Tibial nerve (tissue), 4 donors: ENCODE data around the gene CEBPZ. TPM values are rescaled to one million over a fixed set of nuclear protein-coding genes. Genes with fewer than 3 reads are reported as not detected.
"Not testable (repeated sequence)": the region's sequence is repeated elsewhere in the genome, so short reads cannot be mapped to it uniquely, and the experiment has no call there.

Experiments used
- DNase-seq, 2 donors: peaks; one replicate each; pipeline ENCODE4 v3.0.0-alpha.2; 2019; ENCODE audit warnings: low spot score in 2 of 2
- H3K27ac ChIP-seq, 4 donors: fragments of 200-600 bp; sonication (generic) in 3 of 4; one replicate each; pipeline ENCODE4 v1.5.1; 2017 to 2019; ENCODE audit warnings: mild to moderate bottlenecking in 1 of 4
- H3K27me3 ChIP-seq, 2 donors: fragments of 200-600 bp; sonication (generic) in 1 of 2; one replicate each; pipeline versions ENCODE4 v1.5.1 to v1.6.0; 2017 to 2019
- H3K36me3 ChIP-seq, 3 donors: fragments of 200-600 bp; sonication (generic); one replicate each; pipeline ENCODE4 v1.5.1; 2018 to 2019
- H3K4me1 ChIP-seq, 4 donors: fragments of 200-600 bp; sonication (generic) in 3 of 4; one replicate each; pipeline ENCODE4 v1.5.1; 2017 to 2019
- H3K4me3 ChIP-seq, 4 donors: fragments of 200-600 bp; sonication (generic) in 3 of 4; one replicate each; pipeline ENCODE4 v1.5.1; 2017 to 2019; ENCODE audit warnings: mild to moderate bottlenecking in 1 of 4, moderate library complexity in 1 of 4
- H3K9me3 ChIP-seq, 4 donors: fragments of 200-600 bp; sonication (generic) in 3 of 4; one replicate each; pipeline ENCODE4 v1.5.1; 2017 to 2019
- EP300 ChIP-seq, 2 donors: sonication (generic); formaldehyde crosslinking; IDR thresholded peaks; one replicate each; pipeline ENCODE4 v1.6.1; 2017; ENCODE audit warnings: antibody characterized with exemption in 2 of 2, mild to moderate bottlenecking in 1 of 2
- POLR2A ChIP-seq, 2 donors: fragments of 450-650 bp; IDR thresholded peaks; one replicate each; pipeline ENCODE4 v1.6.1; 2017; ENCODE audit warnings: antibody characterized with exemption in 2 of 2, mild to moderate bottlenecking in 2 of 2, moderate library complexity in 2 of 2
- WGBS, 2 donors: methylation state at CpG; one replicate each; pipeline ENCODE4 v1.1.5; 2018; 5-methylcytosine and 5-hydroxymethylcytosine counted together
- total RNA-seq, 4 donors: library from RNA; depleted of rRNA; stranded (reverse); fragments of >200 nt; gene quantifications; one replicate each; pipeline ENCODE4 v1.1.0, GENCODE V29; 2016
- TF ChIP-seq, protein P1 (sequence below), 5 experiments: fragments of 200-600 bp in 3 of 5; fragments of 450-650 bp in 2 of 5; sonication (generic) in 3 of 5; IDR thresholded peaks; one replicate each; pipeline ENCODE4 v1.5.1; 2016 to 2019; ENCODE audit warnings: antibody characterized with exemption in 5 of 5, mild to moderate bottlenecking in 3 of 5, moderate library complexity in 2 of 5

CEBPZ gene
- total RNA-seq, 4 donors from 2014 or later: 25.3 to 37.9 (median 29.0) TPM

DNA sequence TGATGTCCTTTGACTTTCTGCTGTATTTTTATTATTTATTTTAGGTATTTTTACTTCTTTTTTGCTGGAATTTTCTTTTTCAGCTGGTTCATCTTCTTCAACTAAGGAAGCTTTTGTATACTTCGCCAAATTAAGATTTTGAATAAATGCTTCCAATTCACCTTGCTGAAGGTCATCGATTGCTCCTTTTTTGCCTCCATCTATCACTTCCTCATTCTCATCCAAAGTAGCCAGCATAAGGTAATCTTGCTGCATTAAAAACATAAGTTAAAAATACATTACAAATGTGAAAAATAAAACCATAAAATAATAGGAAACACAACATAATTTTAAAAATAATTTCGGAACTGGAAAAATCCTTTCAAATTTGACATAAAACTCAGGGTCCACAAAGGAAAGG lies 2.6 kb downstream of the CEBPZ start:
- Histone ChIP-seq H3K36me3 (peaks cover 0 to 23% (median 13%) of the 10 kb centered on the region in 3 donors), H3K27ac (no peak overlapping the region), H3K9me3 (no peaks in the 10 kb centered on the region), H3K27me3 (no peaks in the 10 kb centered on the region), H3K4me1 (peaks cover 4 to 45% (median 24%) of the 10 kb centered on the region in 4 donors), H3K4me3 (no peak overlapping the region)
- WGBS, 2 donors: 96% methylated on average over 3 of the region's 3 CpGs
- TF ChIP-seq POLR2A (IDR thresholded peaks at IDR 0.05) (no peak), EP300 (IDR thresholded peaks at IDR 0.05) (no peak)
- TF ChIP-seq, protein P1, sequence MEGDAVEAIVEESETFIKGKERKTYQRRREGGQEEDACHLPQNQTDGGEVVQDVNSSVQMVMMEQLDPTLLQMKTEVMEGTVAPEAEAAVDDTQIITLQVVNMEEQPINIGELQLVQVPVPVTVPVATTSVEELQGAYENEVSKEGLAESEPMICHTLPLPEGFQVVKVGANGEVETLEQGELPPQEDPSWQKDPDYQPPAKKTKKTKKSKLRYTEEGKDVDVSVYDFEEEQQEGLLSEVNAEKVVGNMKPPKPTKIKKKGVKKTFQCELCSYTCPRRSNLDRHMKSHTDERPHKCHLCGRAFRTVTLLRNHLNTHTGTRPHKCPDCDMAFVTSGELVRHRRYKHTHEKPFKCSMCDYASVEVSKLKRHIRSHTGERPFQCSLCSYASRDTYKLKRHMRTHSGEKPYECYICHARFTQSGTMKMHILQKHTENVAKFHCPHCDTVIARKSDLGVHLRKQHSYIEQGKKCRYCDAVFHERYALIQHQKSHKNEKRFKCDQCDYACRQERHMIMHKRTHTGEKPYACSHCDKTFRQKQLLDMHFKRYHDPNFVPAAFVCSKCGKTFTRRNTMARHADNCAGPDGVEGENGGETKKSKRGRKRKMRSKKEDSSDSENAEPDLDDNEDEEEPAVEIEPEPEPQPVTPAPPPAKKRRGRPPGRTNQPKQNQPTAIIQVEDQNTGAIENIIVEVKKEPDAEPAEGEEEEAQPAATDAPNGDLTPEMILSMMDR (IDR thresholded peaks at IDR 0.05): no peak
- no peak for DNase-seq

DNA sequence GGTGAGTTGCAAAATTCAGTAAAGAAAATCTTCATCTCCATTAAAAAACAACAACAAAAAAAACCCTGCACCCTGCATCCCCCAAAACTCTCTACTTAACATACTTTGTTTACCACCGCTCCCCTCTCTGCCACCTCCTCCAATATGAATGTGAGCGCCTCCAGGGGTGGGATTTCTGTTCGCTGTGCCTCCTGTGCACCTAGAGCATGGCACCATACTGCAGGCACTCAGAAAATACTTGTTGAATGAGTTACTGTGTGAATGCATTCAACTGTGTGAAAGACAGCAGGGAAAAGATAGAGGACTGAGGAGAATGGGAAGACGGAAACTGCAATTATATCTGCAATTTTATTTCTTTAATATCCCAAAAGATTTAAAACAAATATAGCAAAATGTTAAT lies 4.5 kb downstream of the CEBPZ start:
- TF ChIP-seq EP300 (IDR thresholded peaks at IDR 0.05): no peak
- TF ChIP-seq, protein P1 (IDR thresholded peaks at IDR 0.05): no peak
- TF ChIP-seq POLR2A (IDR thresholded peaks at IDR 0.05): no peak
- H3K27me3 ChIP-seq: no peaks in the 10 kb centered on the region
- no peak overlapping the region for H3K4me3 ChIP-seq
- 89 to 92% methylated on average over 4 of the region's 4 CpGs for WGBS, 2 donors
- H3K27ac ChIP-seq: no peak overlapping the region
- H3K9me3 ChIP-seq: no peaks in the 10 kb centered on the region
- H3K4me1 ChIP-seq: peaks cover 4 to 31% (median 19%) of the 10 kb centered on the region in 4 donors
- peaks cover 0 to 40% (median 13%) of the 10 kb centered on the region in 3 donors for H3K36me3 ChIP-seq
- DNase-seq: no peak

DNA sequence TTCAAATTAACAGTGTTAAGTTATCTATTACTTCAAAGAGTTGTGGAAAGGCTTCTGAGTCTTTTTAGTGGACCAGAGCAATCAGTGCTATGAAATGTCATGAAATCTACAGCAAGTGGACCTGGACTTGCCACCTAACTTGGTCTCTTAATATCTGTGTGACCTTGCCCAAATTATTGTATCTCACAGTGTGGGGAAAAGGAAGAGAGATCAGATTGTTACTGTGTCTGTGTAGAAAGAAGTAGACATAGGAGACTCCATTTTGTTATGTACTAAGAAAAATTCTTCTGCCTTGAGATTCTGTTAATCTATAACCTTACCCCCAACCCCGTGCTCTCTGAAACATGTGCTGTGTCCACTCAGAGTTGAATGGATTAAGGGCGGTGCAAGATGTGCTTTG lies 6.3 kb downstream of the CEBPZ start:
- not testable (repeated sequence) for H3K27me3 ChIP-seq, H3K4me3 ChIP-seq, H3K27ac ChIP-seq, DNase-seq, H3K9me3 ChIP-seq
- Histone ChIP-seq H3K36me3 (peaks cover 0 to 58% (median 13%) of the 10 kb centered on the region in 3 donors), H3K4me1 (peaks cover under 1 to 25% (median 17%) of the 10 kb centered on the region in 4 donors)
- WGBS, 2 donors: 67 to 80% methylated on average over 1 of the region's 2 CpGs

DNA sequence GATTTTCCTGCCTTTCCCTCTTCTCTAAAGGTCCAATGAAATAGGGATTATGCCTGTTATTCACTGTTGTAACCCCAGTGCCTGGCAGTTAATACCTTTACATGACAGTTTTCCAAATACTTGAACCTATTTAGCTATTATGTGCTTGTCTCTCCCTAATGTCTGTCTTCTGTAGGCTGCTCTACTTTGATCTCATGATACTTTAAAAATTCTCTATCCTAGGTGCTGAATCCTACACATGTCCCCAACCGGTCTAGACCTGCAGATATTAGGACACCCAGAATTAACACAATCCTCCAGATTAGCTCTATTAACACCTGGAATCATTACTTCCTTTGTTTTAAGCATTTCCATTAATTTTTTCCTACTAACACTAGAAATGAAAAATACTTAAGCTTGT lies 7.3 kb downstream of the CEBPZ start:
- peaks cover 0 to 67% (median 13%) of the 10 kb centered on the region in 3 donors for H3K36me3 ChIP-seq

DNA sequence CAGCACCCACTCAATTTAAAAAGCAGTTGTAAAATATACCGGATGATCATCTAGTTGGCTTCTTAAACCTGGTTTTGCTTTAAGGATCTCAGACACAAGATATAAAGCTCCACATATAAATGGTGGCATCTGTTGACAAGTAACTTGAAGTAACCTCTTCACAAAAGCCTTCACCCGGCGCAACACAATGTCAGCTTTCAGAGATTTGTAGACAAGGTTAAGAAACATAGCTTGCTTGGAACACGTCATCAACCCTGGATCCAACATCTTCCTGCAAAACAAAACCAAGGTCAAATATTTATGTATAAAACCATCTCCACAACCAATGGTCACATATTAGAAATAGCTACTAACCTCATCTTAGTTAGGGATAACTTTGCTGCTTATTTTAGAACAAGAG lies 8.3 kb downstream of the CEBPZ start:
- Histone ChIP-seq H3K4me3 (no peak overlapping the region), H3K4me1 (peaks cover 0 to 14% (median 6%) of the 10 kb centered on the region in 4 donors), H3K27me3 (no peaks in the 10 kb centered on the region), H3K36me3 (peaks cover 0 to 72% (median 9%) of the 10 kb centered on the region in 3 donors), H3K27ac (no peak overlapping the region), H3K9me3 (no peaks in the 10 kb centered on the region)
- no peak for TF ChIP-seq EP300 (IDR thresholded peaks at IDR 0.05)
- TF ChIP-seq, protein P1 (IDR thresholded peaks at IDR 0.05): no peak
- no peak for TF ChIP-seq POLR2A (IDR thresholded peaks at IDR 0.05)
- WGBS, 2 donors: 90 to 91% methylated on average over 4 of the region's 4 CpGs
- no peak for DNase-seq

More for the DNA sequence above, 7.3 kb downstream of the CEBPZ start:
- Histone ChIP-seq H3K27ac (no peak overlapping the region), H3K27me3 (no peaks in the 10 kb centered on the region), H3K4me3 (no peak overlapping the region), H3K4me1 (peaks cover 0 to 14% (median 7%) of the 10 kb centered on the region in 4 donors), H3K9me3 (no peaks in the 10 kb centered on the region)
- 94 to 96% methylated on average over 1 of the region's 1 CpG for WGBS, 2 donors
- DNase-seq: no peak
- TF ChIP-seq, protein P1 (IDR thresholded peaks at IDR 0.05): no peak
- TF ChIP-seq EP300 (IDR thresholded peaks at IDR 0.05) (no peak), POLR2A (IDR thresholded peaks at IDR 0.05) (no peak)

DNA sequence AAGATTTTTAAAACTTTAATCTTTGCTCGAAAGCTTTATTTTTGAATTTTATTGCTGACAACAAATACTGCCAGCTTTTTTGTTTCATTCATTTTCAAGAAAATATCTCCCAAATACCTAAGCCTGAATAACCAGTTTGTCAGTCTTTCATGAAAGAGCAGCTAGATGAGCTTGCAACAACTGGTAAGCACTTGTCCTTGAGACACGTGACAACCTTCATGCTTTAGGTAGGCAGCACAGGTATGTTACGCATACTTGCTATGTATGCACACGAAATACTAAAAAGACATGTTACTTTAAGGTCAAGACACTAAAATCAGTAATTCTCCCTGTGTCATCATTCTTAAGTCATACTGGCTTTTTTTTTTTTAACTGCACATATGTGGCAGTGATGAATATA lies 12.3 kb downstream of the CEBPZ start:
- Histone ChIP-seq H3K4me1 (no peaks in the 10 kb centered on the region), H3K27ac (no peak overlapping the region), H3K4me3 (no peak overlapping the region), H3K36me3 (peaks cover 0 to 90% (median 7%) of the 10 kb centered on the region in 3 donors), H3K9me3 (no peaks in the 10 kb centered on the region), H3K27me3 (no peaks in the 10 kb centered on the region)
- TF ChIP-seq EP300 (IDR thresholded peaks at IDR 0.05) (no peak), POLR2A (IDR thresholded peaks at IDR 0.05) (no peak)
- TF ChIP-seq, protein P1 (IDR thresholded peaks at IDR 0.05): no peak
- WGBS, 2 donors: 93 to 94% methylated on average over 4 of the region's 4 CpGs
- no peak for DNase-seq
